Measurements from ENCODE around the gene CENPB.
"Not testable (repeated sequence)": the region's sequence is repeated elsewhere in the genome, so short reads cannot be mapped to it uniquely, and the experiment has no call there.

CENPB gene

DNA sequence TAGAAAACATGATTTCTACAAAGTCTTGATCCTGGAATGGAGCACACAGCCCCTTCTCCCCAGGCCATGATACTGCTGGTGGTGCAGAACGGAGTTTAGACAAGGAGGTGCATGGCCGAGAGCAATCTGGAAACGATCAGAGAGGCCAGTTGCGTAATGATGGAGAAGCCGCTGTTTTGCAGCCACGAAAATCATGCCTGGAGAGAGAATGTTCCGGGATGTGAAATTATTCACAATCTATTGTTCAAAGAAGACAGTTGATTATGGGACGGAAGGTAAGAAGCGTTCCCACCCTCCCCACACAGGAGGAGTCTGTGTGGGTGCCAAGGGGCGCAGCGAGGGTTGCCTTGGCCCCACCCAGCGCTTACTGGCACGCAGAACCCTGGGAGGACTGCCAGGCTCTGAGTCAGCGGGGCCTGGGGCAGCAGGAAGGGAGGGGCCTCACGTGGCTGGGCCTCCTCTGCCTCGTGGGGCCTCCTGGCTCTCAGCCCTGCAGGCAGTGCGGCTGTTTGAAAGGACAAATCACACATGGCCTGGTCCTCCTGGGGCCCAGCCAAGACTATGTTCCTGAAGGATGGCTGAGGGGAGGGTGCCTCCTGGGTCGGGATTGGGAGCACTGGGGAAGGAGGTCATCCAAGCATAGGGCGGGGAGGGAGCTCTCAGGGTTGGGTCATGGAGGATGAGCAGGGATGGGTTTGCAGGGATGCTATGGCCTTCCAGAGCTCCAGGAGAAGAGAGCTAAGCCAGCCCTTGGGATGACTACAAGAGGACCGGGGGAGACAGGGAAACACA lies 25.1 kb upstream of the CENPB start:
- DNase-seq (ENCODE audit: low spot score), result peak; percentile 77

DNA sequence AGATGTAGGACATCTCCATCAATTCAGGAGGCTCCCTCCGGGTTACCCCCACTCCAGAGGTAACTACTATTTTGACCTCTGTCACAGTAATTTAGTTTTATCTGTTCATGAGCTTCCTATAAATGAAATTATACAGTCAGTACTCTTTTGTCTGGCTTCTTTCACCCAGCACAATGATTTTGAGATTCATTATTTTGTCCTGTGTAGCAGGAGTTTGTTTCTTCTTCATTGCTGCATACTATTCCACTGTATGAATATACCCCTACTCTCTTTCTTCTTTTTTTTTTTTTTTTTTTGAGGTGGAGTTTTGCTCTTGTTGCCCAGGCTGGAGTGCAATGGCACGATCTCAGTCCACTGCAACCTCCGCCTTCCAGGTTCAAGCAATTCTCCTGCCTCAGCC lies 22.0 kb upstream of the CENPB start:
- no peak for DNase-seq (ENCODE audit: low spot score)

DNA sequence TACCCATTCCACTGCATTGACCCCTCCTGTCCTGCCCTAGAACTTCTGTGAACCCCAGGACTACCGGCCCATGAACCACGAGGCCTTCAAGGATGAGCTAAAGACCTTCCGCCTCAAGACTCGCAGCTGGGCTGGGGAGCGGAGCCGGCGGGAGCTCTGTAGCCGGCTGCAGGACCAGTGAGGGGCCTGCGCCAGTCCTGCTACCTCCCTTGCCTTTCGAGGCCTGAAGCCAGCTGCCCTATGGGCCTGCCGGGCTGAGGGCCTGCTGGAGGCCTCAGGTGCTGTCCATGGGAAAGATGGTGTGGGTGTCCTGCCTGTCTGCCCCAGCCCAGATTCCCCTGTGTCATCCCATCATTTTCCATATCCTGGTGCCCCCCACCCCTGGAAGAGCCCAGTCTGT lies 18.2 kb upstream of the CENPB start:
- no peak for DNase-seq (ENCODE audit: low spot score)

DNA sequence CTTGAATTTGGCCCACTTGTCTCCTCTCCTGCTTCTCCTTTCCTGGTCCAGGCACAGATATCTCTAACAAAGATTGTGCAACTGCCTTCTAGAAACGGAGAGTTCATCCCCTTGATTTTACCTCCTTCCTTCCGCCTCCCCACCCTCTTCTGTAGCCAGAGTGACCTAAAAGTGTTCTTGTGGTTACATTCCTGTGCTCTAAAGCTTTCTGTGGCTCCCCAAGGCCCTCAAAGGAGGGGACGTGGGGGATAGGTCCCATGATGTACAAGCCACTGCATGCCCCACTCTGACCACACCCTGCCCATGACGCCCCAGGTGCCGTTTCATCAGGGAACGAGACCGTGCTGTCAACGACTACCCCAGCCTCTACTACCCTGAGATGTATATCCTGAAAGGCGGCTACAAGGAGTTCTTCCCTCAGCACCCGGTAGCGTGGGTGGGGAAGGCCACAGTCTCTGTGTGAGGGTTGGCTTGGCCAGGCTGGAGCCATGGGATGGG lies 17.8 kb upstream of the CENPB start:
- no peak for DNase-seq (ENCODE audit: low spot score)

GRCh38 chr20:3803854-3804253 lies 17.3 kb upstream of the CENPB start:
- DNase-seq (ENCODE audit: low spot score), result no peak

GRCh38 chr20:3803289-3803688 lies 16.7 kb upstream of the CENPB start:
- DNase-seq (ENCODE audit: low spot score), result no peak

DNA sequence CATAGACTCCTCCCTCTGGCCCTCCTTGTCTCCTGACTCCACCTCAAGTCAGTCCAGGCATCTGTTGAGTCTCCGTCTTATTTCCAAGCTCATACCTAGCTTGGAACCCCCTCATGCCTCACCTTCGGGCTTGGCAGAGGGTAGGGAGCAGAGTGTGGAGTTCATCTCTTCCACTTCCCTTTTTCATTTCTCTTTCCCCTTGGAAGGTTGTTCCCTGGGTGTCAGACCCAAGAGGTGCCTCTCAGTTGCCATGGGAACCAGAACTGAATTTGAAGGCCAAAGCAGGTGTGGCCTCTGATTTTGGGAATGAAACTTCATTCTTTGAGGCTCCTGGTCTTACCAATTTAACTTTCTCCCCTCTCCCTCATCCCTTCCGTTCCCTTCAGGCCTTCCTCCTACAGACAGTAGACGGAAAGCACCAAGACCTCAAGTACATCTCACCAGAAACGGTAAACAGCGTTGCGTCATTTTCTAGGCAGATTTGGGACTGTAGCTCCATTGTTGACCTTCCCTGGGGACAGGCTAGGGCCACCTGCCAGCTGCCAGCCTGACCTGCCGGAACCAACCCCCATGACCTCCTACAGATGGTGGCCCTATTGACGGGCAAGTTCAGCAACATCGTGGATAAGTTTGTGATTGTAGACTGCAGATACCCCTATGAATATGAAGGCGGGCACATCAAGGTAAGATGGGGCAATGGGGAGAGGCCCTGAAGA lies 16.1 kb upstream of the CENPB start:
- no peak for DNase-seq (ENCODE audit: low spot score)

- no peak for DNase-seq (ENCODE audit: low spot score)
Measured at GRCh38 chr20:3801846-3802245, 15.3 kb upstream of the CENPB start.

- DNase-seq (ENCODE audit: low spot score), result no peak
Measured at GRCh38 chr20:3801299-3801698, 14.8 kb upstream of the CENPB start.

GRCh38 chr20:3800878-3801260 lies 14.3 kb upstream of the CENPB start:
- DNase-seq (ENCODE audit: low spot score), result no peak

- DNase-seq (ENCODE audit: low spot score), result no peak
Measured at GRCh38 chr20:3800256-3800877, 13.8 kb upstream of the CENPB start.

GRCh38 chr20:3798908-3799248 lies 12.3 kb upstream of the CENPB start:
- DNase-seq (ENCODE audit: low spot score), result no peak

DNA sequence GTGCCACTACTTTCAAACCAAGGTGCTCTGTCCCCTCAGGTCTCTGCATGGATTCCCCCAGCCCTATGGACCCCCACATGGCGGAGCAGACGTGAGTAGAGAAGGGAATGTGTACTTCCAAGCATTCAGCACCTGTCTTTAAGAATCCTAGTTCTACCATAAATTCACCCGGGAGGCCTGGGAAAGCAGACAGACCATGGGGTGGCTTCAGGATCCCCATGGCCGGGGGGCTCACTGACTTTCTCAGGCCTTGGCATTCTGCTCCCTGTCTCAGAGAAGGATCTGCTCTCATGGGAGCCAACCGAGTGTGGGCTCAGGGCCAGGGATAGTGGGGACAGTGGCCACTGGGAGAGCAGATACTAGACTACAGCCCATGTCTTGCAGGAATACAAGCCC lies 11.8 kb upstream of the CENPB start:
- no peak for DNase-seq (ENCODE audit: low spot score)

GRCh38 chr20:3797592-3798372 lies 11.2 kb upstream of the CENPB start:
- no peak for DNase-seq (ENCODE audit: low spot score)

GRCh38 chr20:3797226-3797545 lies 10.6 kb upstream of the CENPB start:
- no peak for DNase-seq (ENCODE audit: low spot score)

- peak; percentile 68 for DNase-seq (ENCODE audit: low spot score)
Measured at GRCh38 chr20:3796477-3797225, 10.1 kb upstream of the CENPB start.

GRCh38 chr20:3795511-3796468 lies 9.2 kb upstream of the CENPB start, which contains the start of gene CDC25B:
CDC25B (plus strand) TSS chr20:3796310; CDS start chr20:3796532, 222 bp downstream.
- DNase-seq (ENCODE audit: low spot score), result peak; percentile 98

DNA sequence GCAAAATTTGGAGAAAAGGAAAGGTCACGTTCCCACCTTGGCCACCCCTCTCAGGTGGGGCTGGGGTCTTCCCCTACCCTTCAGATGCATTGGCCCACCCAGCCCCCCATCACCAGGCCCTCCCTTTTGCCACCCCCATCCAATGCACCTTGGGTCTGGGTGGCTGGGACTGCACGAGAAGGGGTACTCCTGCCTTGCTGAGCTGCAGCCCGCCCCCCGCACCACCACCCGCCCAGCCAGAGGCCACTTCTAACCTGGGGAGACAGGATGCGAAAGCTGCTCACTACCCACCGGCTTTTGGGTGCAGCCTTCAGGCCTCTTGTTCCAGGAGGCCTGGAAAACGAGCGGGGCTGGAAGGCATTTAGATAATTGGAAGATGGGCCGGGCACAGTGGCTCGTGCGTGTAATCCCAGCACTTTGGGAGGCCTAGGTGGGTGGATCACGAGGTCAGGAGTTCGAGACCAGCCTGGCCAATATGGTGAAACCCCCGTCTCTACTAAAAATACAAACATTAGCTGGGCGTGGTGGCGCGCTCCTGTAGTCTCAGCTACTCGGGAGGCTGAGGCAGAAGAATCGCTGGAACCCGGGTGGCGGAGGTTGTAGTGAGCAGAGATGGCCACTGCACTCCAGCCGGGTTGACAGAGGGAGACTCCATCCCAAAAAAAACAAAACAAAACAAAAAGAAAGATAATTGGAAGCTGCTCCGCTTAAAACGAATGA lies 8.3 kb upstream of the CENPB start:
- DNase-seq (ENCODE audit: low spot score), result no peak

- not testable (repeated sequence) for DNase-seq (ENCODE audit: low spot score)
Measured at GRCh38 chr20:3794168-3794567, 7.6 kb upstream of the CENPB start.

GRCh38 chr20:3789201-3789600 lies 2.7 kb upstream of the CENPB start:
- not testable (repeated sequence) for DNase-seq (ENCODE audit: low spot score)

Data from HuH-7.5 (cell line).